Endothelial cell of umbilical vein (primary cell): ENCODE results near the gene GIT2. TPM values are rescaled to one million over a fixed set of nuclear protein-coding genes. Genes with fewer than 3 reads are reported as not detected.

Source experiments
- BruUV-seq: library from RNA; stranded (reverse); fragments of 400-500 nt; replicated peaks from 2 replicates; lab custom pipeline; 2021; lab: Mats Ljungman, UMichigan
- CTCF ChIA-PET: fragments of 300-600, 350-600 bp; sonication (Branson Sonifier 250); formaldehyde crosslinking; loops from one replicate; lab custom pipeline; 2021; ENCODE audit warnings: antibody characterized with exemption, inconsistent platforms; lab: Charles Lee
- POLR2A ChIA-PET: fragments of 300-600, 350-600 bp; sonication (Branson Sonifier 250); formaldehyde crosslinking; loops from one replicate; lab custom pipeline; 2021; ENCODE audit warnings: antibody characterized with exemption, inconsistent platforms; lab: Charles Lee
- DNase-seq: peaks from one replicate; pipeline ENCODE4 v3.0.0-alpha.2; 2011; ENCODE audit warnings: low read depth, low spot score
- FAIRE-seq: peaks from 2 replicates; lab custom pipeline; 2011; peaks lifted over from hg19 to GRCh38; lab: Jason Lieb, UNC
- H2AFZ ChIP-seq: 2 replicates; pipeline ENCODE4 v1.6.0; 2012; ENCODE audit warnings: low read depth, low read length, control low read depth, inconsistent platforms
- H3K27ac ChIP-seq: 2 replicates; pipeline ENCODE4 v1.5.1; 2011; ENCODE audit warnings: low read depth, mild to moderate bottlenecking, control low read depth, low read length, moderate library complexity; ENCODE audit not compliant: insufficient read depth
- H3K27me3 ChIP-seq, 2 experiments: 2 replicates each; pipeline versions ENCODE4 v1.6.0 to v1.6.1; 2011; ENCODE audit warnings: low read length in 2 of 2, mixed read lengths in 1 of 2; ENCODE audit not compliant: control insufficient read depth in 2 of 2, insufficient read depth in 2 of 2
- H3K36me3 ChIP-seq, 2 experiments: 2 replicates in 1 of 2; 3 replicates in 1 of 2; pipeline ENCODE4 v1.5.1; 2011; ENCODE audit warnings: low read length in 2 of 2, mild to moderate bottlenecking in 1 of 2, moderate library complexity in 1 of 2; ENCODE audit not compliant: control insufficient read depth in 2 of 2, insufficient read depth in 2 of 2; ENCODE audit errors: extremely low read depth in 1 of 2
- H3K4me1 ChIP-seq: 3 replicates; pipeline ENCODE4 v1.5.1; 2011; ENCODE audit warnings: mild to moderate bottlenecking, low read length; ENCODE audit not compliant: control insufficient read depth, insufficient read depth; ENCODE audit errors: extremely low read depth
- H3K4me2 ChIP-seq: 2 replicates; pipeline ENCODE4 v1.6.1; 2011; ENCODE audit warnings: low read length, control low read depth, mixed read lengths; ENCODE audit not compliant: insufficient read depth
- H3K4me3 ChIP-seq, 3 experiments: fragments of 200-600 bp in 1 of 3; sonication (generic), shearing (Covaris generic) in 1 of 3; replicated peaks in 1 of 3; 2 replicates each; pipeline ENCODE4 v1.5.1; 2011 to 2016; ENCODE audit warnings: control low read depth in 3 of 3, low read length in 3 of 3, mild to moderate bottlenecking in 2 of 3, inconsistent platforms in 1 of 3, low read depth in 1 of 3, moderate library complexity in 1 of 3; ENCODE audit not compliant: insufficient read depth in 1 of 3
- H3K79me2 ChIP-seq: 2 replicates; pipeline ENCODE4 v1.6.0; 2012; ENCODE audit warnings: low read length, inconsistent platforms; ENCODE audit not compliant: control insufficient read depth, insufficient read depth
- H3K9ac ChIP-seq: replicated peaks from 2 replicates; pipeline ENCODE3; 2011; ENCODE audit warnings: low read length, control low read depth; ENCODE audit not compliant: insufficient read depth; ENCODE audit errors: extremely low read depth
- H3K9me1 ChIP-seq: replicated peaks from 3 replicates; pipeline ENCODE4 v1.6.0; 2011; ENCODE audit warnings: mild to moderate bottlenecking, low read length; ENCODE audit not compliant: control insufficient read depth, insufficient read depth; ENCODE audit errors: extremely low read depth
- H3K9me3 ChIP-seq: replicated peaks from 2 replicates; pipeline ENCODE4 v1.5.1; 2012; ENCODE audit warnings: low read length, inconsistent platforms; ENCODE audit not compliant: control insufficient read depth, insufficient read depth
- H4K20me1 ChIP-seq: replicated peaks from 2 replicates; pipeline ENCODE3; 2011; ENCODE audit warnings: mild to moderate bottlenecking, low read length; ENCODE audit not compliant: control insufficient read depth, insufficient read depth; ENCODE audit errors: extremely low read depth
- EZH2 ChIP-seq: IDR thresholded peaks from 2 replicates; pipeline ENCODE4 v1.6.1; 2012; ENCODE audit warnings: borderline replicate concordance, low read depth, mild to moderate bottlenecking, moderate library complexity, low read length, inconsistent platforms; ENCODE audit not compliant: severe bottlenecking
- GATA2 ChIP-seq: IDR thresholded peaks from 2 replicates; pipeline ENCODE4 v1.7.0; 2011; ENCODE audit warnings: low read depth, mild to moderate bottlenecking, moderate library complexity, mixed read lengths, low read length; ENCODE audit not compliant: insufficient read length, insufficient read depth
- JUN ChIP-seq: IDR thresholded peaks from 2 replicates; pipeline ENCODE4 v1.6.1; 2011; ENCODE audit warnings: borderline replicate concordance, low read depth; ENCODE audit not compliant: insufficient read length, insufficient read depth
- MYC ChIP-seq: IDR thresholded peaks from one replicate; pipeline ENCODE4 v1.6.1; 2011; ENCODE audit warnings: mild to moderate bottlenecking, low read depth, low read length
- POLR2A ChIP-seq: IDR thresholded peaks from 2 replicates; pipeline ENCODE4 v1.6.1; 2012; ENCODE audit warnings: low read depth, mild to moderate bottlenecking, control low read depth, low read length
- dilution Hi-C: fragments of 300-500 bp; cut with MboI; formaldehyde crosslinking; loops from one replicate; pipeline ENCODE4 v1.15.0; 2019; ENCODE audit warnings: low sequenced_read_pairs; ENCODE audit not compliant: extremely low pct_ligation_motif_present
- intact Hi-C: fragments of 100-400 bp; cut with micrococcal nuclease; formaldehyde crosslinking; loops from one replicate; pipeline ENCODE4 v1.10.0; 2022
- polyA plus RNA-seq, 4 experiments: library from polyadenylated mRNA; depleted of rRNA in 3 of 4; stranded (reverse) in 3 of 4; unstranded in 1 of 4; fragments of >200 nt; gene quantifications; 2 replicates each; pipeline versions ENCODE4 v1.2.1 to v1.2.3, GENCODE V29; 2011 to 2012; ENCODE audit warnings: missing spikeins in 1 of 4
- total RNA-seq: library from RNA; stranded (reverse); gene quantifications from 2 replicates; pipeline ENCODE4 v1.2.3, GENCODE V29; 2021
- TF ChIP-seq, protein P1 (sequence below), 2 donors: IDR thresholded peaks; 1 replicate in 1 of 2; 2 replicates in 1 of 2; pipeline ENCODE4 v1.5.1; 2011; ENCODE audit warnings: low read length in 2 of 2, mild to moderate bottlenecking in 2 of 2, moderate library complexity in 2 of 2, control low read depth in 1 of 2, inconsistent platforms in 1 of 2, low read depth in 1 of 2; ENCODE audit not compliant: insufficient read depth in 1 of 2; ENCODE audit errors: extremely low read depth in 1 of 2

Gene GIT2
- total and polyA plus RNA-seq, 2 donors (not counting 3 experiments of a cell fraction or from before 2014, with no cell fraction given) = 37.3 to 77.2 TPM

DNA sequence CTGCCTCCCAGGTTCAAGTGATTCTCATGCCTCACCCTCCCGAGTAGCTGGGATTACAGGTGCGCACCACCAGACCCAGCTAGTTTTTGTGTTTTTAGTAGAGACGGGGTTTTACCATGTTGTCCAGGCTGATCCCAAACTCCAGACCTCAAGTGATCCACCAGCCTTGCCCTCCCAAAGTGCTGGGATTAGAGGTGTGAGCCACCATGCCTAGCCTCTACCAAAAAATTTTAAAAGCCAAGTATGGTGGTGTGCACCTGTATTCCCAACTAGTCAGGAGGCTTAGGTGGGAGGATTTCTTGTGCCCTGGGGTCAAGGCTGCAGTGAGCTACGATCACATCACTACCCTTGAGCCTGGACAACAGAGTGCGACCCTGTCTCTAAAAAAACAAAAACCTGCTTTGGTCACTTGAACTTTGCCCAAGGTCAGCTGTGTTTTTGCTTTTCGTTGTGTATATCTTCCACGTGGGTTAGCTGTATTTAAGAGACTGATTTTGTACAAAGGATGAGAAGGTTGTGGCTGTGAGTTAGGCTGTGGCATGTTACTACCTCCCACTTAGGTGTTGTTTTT, 39.5 kb upstream of the GIT2 start:
- peaks cover 22% of the 10 kb centered on the region for H3K4me1 ChIP-seq
- BruUV-seq = no TSS peak
- H3K27me3 ChIP-seq = no peaks in the 10 kb centered on the region
- dilution Hi-C loops (no loop called here), intact Hi-C loops (no loop called here)
- POLR2A ChIA-PET = interaction anchor here (0.7 kb wide), 1 partner anchor 122 kb away, joined by 3 read pairs; no protein-coding TSS in a partner anchor
- H4K20me1 ChIP-seq = no peaks in the 10 kb centered on the region
- no peak overlapping the region for H3K9ac ChIP-seq
- TF ChIP-seq POLR2A (no peak), JUN (no peak), EZH2 (no peak), MYC (no peak), GATA2 (no peak)
- TF ChIP-seq, protein P1, sequence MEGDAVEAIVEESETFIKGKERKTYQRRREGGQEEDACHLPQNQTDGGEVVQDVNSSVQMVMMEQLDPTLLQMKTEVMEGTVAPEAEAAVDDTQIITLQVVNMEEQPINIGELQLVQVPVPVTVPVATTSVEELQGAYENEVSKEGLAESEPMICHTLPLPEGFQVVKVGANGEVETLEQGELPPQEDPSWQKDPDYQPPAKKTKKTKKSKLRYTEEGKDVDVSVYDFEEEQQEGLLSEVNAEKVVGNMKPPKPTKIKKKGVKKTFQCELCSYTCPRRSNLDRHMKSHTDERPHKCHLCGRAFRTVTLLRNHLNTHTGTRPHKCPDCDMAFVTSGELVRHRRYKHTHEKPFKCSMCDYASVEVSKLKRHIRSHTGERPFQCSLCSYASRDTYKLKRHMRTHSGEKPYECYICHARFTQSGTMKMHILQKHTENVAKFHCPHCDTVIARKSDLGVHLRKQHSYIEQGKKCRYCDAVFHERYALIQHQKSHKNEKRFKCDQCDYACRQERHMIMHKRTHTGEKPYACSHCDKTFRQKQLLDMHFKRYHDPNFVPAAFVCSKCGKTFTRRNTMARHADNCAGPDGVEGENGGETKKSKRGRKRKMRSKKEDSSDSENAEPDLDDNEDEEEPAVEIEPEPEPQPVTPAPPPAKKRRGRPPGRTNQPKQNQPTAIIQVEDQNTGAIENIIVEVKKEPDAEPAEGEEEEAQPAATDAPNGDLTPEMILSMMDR (IDR thresholded peaks at IDR 0.05; ENCODE audit: extremely low read depth in 1 of 2, insufficient read depth in 1 of 2, low read depth in 1 of 2, low read length in 2 of 2) = no peak
- no peaks in the 10 kb centered on the region for H3K9me3 ChIP-seq
- H3K4me2 ChIP-seq = no peak overlapping the region
- no peak overlapping the region for H2AFZ ChIP-seq
- CTCF ChIA-PET = no interaction called here
- no peaks in the 10 kb centered on the region for H3K9me1 ChIP-seq
- FAIRE-seq (no peak), DNase-seq (no peak)
- no peak overlapping the region for H3K4me3 ChIP-seq
- H3K36me3 ChIP-seq = peaks cover 0 to 13% of the 10 kb centered on the region in 2 experiments
- no peaks in the 10 kb centered on the region for H3K79me2 ChIP-seq
- H3K27ac ChIP-seq = no peak overlapping the region
